PC-3 (cell line): ENCODE measurements around the gene HIGD1B.

Experiments used
- EZH2 ChIP-seq: fragments of 300-600 bp; sonication (generic); IDR thresholded peaks from one replicate; pipeline ENCODE4 v1.6.1; 2017; ENCODE audit warnings: antibody characterized with exemption, mild to moderate bottlenecking, low read length; ENCODE audit not compliant: unreplicated experiment
- EZH2phosphoT487 ChIP-seq: fragments of 300-600 bp; sonication (generic); IDR thresholded peaks from 2 replicates; pipeline ENCODE4 v1.6.1; 2018; ENCODE audit warnings: mild to moderate bottlenecking, antibody characterized with exemption, low read length, borderline replicate concordance
- TF ChIP-seq, protein P1 (sequence below): fragments of 300-600 bp; sonication (generic); conservative IDR thresholded peaks from 2 replicates; pipeline ENCODE4 v1.5.1; 2017; ENCODE audit warnings: antibody characterized with exemption, low read depth, mild to moderate bottlenecking, low read length

DNA sequence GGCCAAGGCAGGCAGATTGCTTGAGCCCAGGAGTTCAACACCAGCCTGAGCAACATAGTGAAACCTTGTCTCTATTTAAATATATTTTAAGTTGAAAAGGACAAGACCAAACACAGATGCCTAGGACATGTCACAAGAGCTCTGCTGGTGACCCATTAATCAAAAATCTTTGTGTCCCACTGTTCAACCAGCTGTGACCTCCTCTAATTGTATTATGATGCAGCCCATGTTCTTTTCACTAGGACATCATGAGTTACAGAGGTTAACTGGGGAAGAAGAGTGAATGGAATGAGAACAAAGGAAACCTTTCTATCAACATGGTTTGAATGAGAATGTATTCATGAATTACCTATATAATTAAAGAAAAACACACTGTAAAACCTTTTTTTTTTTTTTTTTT is 44.6 kb downstream of the HIGD1B start:
- TF ChIP-seq, protein P1, sequence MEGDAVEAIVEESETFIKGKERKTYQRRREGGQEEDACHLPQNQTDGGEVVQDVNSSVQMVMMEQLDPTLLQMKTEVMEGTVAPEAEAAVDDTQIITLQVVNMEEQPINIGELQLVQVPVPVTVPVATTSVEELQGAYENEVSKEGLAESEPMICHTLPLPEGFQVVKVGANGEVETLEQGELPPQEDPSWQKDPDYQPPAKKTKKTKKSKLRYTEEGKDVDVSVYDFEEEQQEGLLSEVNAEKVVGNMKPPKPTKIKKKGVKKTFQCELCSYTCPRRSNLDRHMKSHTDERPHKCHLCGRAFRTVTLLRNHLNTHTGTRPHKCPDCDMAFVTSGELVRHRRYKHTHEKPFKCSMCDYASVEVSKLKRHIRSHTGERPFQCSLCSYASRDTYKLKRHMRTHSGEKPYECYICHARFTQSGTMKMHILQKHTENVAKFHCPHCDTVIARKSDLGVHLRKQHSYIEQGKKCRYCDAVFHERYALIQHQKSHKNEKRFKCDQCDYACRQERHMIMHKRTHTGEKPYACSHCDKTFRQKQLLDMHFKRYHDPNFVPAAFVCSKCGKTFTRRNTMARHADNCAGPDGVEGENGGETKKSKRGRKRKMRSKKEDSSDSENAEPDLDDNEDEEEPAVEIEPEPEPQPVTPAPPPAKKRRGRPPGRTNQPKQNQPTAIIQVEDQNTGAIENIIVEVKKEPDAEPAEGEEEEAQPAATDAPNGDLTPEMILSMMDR: no peak
- TF ChIP-seq EZH2phosphoT487 (no peak), EZH2 (no peak)
